HCT116 (cell line): ENCODE measurements around the gene ABCD1.

ENCODE experiments used
- CTCF ChIP-seq, 3 experiments: fragments of 200-600 bp in 1 of 3; sonication (generic) in 1 of 3; IDR thresholded peaks in 2 of 3; conservative IDR thresholded peaks in 1 of 3; 2 replicates each; pipeline ENCODE4 v1.5.1; 2012 to 2017; ENCODE audit warnings: low read depth in 2 of 3, low read length in 2 of 3, antibody characterized with exemption in 1 of 3, borderline replicate concordance in 1 of 3, control low read depth in 1 of 3, mild to moderate bottlenecking in 1 of 3, mixed read lengths in 1 of 3, mixed run types in 1 of 3, moderate library complexity in 1 of 3; ENCODE audit not compliant: insufficient read depth in 1 of 3
- POLR2A ChIP-seq: IDR thresholded peaks from 2 replicates; pipeline ENCODE4 v1.7.0; 2011; ENCODE audit warnings: borderline replicate concordance; ENCODE audit not compliant: insufficient read depth, insufficient read length; ENCODE audit errors: extremely low read depth
- RAD21 ChIP-seq: IDR thresholded peaks from 2 replicates; pipeline ENCODE4 v1.6.1; 2012; ENCODE audit warnings: low read depth, mild to moderate bottlenecking
- REST ChIP-seq: IDR thresholded peaks from 2 replicates; pipeline ENCODE4 v1.6.1; 2012; ENCODE audit warnings: low read depth
- SRF ChIP-seq: IDR thresholded peaks from 2 replicates; pipeline ENCODE4 v1.6.1; 2012; ENCODE audit warnings: low read depth

- TF ChIP-seq REST (no peak), POLR2A (no peak), RAD21 (no peak), SRF (no peak), CTCF (IDR thresholded peaks at IDR 0.05 in 2 of 3, conservative IDR thresholded peaks at IDR 0.05 in 1 of 3; ENCODE audit: borderline replicate concordance in 1 of 3, insufficient read depth in 1 of 3, low read depth in 2 of 3, low read length in 2 of 3) (no peak)
These were observed 62.0 kb downstream of the ABCD1 start for GRCh38 chrX:153786669-153787068.
